ENCODE measurements around the gene SNCG. TPM values are rescaled to one million over a fixed set of nuclear protein-coding genes. Genes with fewer than 3 reads are reported as not detected.

Gene SNCG
- total and polyA plus RNA-seq, 8 donors = 3.8 to 59.6 (median 7.6) TPM; not detected in 1

DNA sequence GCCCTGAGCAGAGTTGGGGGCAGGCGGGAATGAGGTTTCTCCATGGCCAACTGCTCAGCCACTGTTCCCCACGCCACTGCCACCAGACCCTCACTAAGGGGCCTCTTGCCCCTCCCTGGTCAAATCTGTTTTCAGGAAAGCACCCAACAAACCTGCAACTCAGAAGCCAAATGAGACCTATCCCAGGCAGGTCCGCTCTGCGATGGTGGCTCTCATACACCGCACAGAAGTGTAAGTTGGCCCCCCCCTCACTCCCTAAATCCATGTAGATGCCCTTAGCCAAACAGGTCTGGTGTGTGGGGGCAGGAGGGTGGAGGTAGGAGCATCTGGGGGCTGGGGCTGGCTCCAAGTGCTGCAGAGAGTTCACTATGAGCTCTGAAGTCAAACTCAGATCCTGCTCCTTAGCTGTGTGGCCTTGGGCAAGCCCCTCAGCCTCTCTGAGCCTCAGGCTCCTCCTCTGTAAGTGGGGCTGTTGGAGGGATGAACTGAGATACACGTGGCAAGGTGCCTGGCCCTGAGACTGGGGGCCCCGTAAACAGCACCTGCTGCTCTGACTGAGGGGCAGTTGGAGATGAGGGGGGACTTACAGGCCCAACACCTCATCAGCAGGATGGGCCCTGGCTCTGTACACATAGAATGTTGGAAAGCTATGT lies 2.1 kb upstream of the SNCG start:
- intact Hi-C loops (cut with DNase I; ENCODE audit: low total_unique reads) = no loop called here
- WGBS, 5 donors = 66 to 76% (median 72%) methylated on average over 6 to 7 of the region's 7 CpGs
- Histone ChIP-seq H3K27me3 (no peaks in the 10 kb centered on the region), H3K4me1 (peaks cover 22 to 62% (median 45%) of the 10 kb centered on the region in 4 donors), H3K27ac (peak overlapping the region; percentile 52 to 82 (median 74)), H3K36me3 (no peaks in the 10 kb centered on the region), H3K9me3 (peaks cover 0 to 13% (median 4%) of the 10 kb centered on the region in 4 donors), H3K4me3 (peak overlapping the region; percentile 23 to 39 (median 31))
- no peak for DNase-seq
- TF ChIP-seq, protein P1, sequence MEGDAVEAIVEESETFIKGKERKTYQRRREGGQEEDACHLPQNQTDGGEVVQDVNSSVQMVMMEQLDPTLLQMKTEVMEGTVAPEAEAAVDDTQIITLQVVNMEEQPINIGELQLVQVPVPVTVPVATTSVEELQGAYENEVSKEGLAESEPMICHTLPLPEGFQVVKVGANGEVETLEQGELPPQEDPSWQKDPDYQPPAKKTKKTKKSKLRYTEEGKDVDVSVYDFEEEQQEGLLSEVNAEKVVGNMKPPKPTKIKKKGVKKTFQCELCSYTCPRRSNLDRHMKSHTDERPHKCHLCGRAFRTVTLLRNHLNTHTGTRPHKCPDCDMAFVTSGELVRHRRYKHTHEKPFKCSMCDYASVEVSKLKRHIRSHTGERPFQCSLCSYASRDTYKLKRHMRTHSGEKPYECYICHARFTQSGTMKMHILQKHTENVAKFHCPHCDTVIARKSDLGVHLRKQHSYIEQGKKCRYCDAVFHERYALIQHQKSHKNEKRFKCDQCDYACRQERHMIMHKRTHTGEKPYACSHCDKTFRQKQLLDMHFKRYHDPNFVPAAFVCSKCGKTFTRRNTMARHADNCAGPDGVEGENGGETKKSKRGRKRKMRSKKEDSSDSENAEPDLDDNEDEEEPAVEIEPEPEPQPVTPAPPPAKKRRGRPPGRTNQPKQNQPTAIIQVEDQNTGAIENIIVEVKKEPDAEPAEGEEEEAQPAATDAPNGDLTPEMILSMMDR (IDR thresholded peaks at IDR 0.05) = no peak
- no peak for TF ChIP-seq POLR2AphosphoS5 (IDR thresholded peaks at IDR 0.05)
- TF ChIP-seq POLR2A (IDR thresholded peaks at IDR 0.05) = no peak
- no peak for TF ChIP-seq EP300 (IDR thresholded peaks at IDR 0.05)

DNA sequence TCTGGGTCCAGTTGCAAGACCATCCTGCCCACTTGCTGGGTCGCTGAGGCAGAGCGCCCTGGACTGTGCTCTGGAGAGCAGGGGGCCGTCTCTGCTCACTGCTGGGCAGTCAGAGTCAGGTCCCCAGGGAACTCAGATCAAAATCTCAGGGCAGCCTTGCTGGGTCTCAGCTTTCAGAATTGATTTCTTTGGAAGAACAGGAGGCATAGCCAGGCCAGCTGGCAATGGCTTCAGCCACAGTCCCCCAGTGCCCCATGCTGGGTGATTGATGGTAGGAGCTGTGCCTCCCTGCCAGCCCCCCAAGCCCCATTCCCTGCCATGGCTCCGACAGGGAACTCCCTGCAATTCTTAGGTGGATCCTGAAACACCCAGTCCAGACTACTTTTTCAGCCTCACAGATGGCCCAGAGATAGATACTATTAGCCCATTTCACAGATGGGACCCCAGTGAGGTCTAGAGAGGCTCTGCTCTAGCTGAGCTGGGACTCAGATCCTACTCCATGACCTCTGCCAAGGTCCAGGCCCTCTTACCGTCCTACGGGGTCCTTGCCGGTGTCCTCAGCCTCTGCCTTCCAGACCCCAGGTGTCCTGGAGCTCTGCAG lies 1.5 kb upstream of the SNCG start:
- no peaks in the 10 kb centered on the region for H3K36me3 ChIP-seq
- peaks cover 0 to 9% (median 3%) of the 10 kb centered on the region in 4 donors for H3K9me3 ChIP-seq
- intact Hi-C loops (cut with DNase I; ENCODE audit: low total_unique reads) = no loop called here
- 61 to 88% (median 80%) methylated on average over 6 to 7 of the region's 7 CpGs for WGBS, 5 donors
- no peak for TF ChIP-seq POLR2A (IDR thresholded peaks at IDR 0.05)
- TF ChIP-seq POLR2AphosphoS5 (IDR thresholded peaks at IDR 0.05) = no peak
- TF ChIP-seq EP300 (IDR thresholded peaks at IDR 0.05) = no peak
- TF ChIP-seq, protein P1 (IDR thresholded peaks at IDR 0.05) = no peak
- no peaks in the 10 kb centered on the region for H3K27me3 ChIP-seq
- DNase-seq = no peak
- peaks cover 22 to 62% (median 45%) of the 10 kb centered on the region in 4 donors for H3K4me1 ChIP-seq
- peak overlapping the region; percentile 23 to 39 (median 31) for H3K4me3 ChIP-seq
- peak overlapping the region; percentile 52 to 82 (median 74) for H3K27ac ChIP-seq

DNA sequence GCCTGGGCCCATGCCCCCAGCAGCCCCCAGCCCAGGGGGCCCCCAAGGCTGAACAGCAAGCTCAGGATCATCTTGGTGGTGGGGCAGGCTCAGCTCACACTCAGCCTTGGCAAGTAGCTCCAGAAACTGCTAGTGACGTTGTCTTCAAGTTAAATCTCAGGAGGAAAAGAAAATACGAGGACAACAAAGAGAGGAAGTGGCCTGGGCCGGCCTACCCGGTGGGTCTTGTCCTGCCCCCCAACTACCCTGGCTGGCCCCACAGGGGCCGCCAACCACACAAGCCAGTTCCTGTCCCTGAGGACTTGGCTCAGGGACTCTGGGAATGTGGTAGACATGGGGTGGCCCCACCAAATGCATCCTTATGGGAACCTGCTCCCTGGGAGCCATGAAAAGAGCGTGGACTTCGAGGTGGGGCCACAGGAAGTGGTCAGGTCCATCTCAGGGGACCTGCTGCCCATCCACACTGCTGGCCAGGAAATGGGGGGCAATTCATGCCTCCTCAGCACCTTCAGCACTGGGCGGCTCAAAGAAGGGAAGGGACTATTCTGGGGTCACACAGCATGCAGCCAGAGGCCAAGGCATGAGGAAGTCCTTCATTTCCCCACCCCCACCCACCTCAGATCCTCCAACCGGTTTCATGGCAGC lies 806 bp upstream of the SNCG start, which contains the start of gene MMRN2:
MMRN2 (minus strand) TSS at position 145 of the 645 bp plus-strand sequence; CDS start at position 71, 74 bp downstream.
- peak within 1 kb of the TSS; percentile 52 to 82 (median 74) for H3K27ac ChIP-seq
- intact Hi-C loops (cut with DNase I; ENCODE audit: low total_unique reads) = no loop called here
- TF ChIP-seq POLR2AphosphoS5 (IDR thresholded peaks at IDR 0.05) (peak in 1 of 3 donors; percentile 7), EP300 (IDR thresholded peaks at IDR 0.05) (no peak)
- 59 to 84% (median 71%) methylated on average over 8 to 9 of the region's 9 CpGs for WGBS, 5 donors
- peak in 1 of 2 donors; percentile 37 for DNase-seq
- peaks cover 0 to 3% (median 0%) of the 10 kb centered on the region in 4 donors for H3K9me3 ChIP-seq
- H3K36me3 ChIP-seq = no peaks in the 10 kb centered on the region
- H3K4me1 ChIP-seq = peaks cover 22 to 62% (median 45%) of the 10 kb centered on the region in 4 donors
- peak within 1 kb of the TSS; percentile 23 to 39 (median 31) for H3K4me3 ChIP-seq
- H3K27me3 ChIP-seq = no peaks in the 10 kb centered on the region

DNA sequence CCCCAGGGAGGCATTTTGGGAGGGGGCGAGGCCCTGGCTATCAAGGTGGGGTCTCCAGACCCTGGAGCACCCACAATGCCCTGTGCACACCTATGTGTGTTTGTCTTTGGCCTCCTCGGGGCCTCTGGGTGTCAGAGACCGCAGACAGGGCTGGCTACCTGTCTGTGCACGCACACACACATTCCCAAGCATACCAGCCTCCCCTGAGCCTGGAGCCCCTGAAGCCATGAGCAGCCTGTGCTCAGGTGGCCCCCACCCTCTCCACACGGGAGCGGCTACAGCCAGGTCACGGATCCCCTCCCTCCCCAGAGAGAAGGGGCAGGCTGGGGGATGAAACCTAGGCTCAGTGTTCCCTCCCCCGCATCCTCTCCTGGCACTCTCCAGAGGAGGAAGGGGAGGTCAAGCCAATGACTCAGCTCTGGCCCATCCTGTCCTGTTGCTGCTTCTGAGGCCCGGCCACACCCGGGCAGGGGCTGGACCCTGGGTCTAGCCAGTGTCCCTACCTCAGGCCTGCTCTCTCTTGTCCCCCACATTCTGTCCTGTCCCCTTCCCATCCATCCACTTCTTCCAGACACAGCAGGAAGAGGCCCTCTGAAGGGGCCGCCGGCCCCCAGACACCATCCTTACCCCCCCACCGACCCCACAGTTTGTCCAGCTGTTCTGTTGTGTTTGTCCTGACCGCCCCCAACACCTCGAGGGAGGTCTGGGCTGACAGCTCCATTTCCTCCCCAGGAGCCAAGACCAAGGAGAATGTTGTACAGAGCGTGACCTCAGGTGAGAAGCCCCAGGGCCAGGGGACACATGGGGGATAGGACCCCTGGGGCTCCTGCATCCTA lies 720 bp downstream of the SNCG start:
- Histone ChIP-seq H3K4me3 (peak overlapping the region; percentile 14 to 26 (median 24)), H3K36me3 (no peaks in the 10 kb centered on the region), H3K4me1 (peaks cover 16 to 52% (median 41%) of the 10 kb centered on the region in 4 donors), H3K27ac (peak overlapping the region; percentile 38 to 82 (median 74)), H3K9me3 (no peaks in the 10 kb centered on the region), H3K27me3 (no peaks in the 10 kb centered on the region)
- intact Hi-C loops (cut with DNase I; ENCODE audit: low total_unique reads) = no loop called here
- peak in 1 of 2 donors; percentile 75 for DNase-seq
- no peak for TF ChIP-seq EP300 (IDR thresholded peaks at IDR 0.05)
- TF ChIP-seq POLR2AphosphoS5 (IDR thresholded peaks at IDR 0.05) = peak in 1 of 3 donors; percentile 26
- 40 to 54% (median 51%) methylated on average over 10 to 16 of the region's 16 CpGs for WGBS, 5 donors

DNA sequence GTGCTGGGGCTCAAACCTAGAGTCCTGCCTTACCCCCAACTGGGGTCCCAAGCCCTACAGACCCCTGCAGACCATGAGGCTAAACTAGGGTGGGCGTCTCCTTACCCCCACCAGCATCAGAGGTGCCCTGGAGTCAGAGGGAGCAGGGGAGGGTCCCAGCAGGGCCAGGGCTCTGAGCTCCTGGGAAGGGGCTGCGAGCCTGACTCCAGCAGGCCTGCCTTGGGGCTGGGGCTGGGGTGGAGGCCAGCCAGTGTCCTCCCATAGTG lies 1.3 kb downstream of the SNCG start:
- H3K9me3 ChIP-seq = no peaks in the 10 kb centered on the region
- peak overlapping the region; percentile 38 to 82 (median 74) for H3K27ac ChIP-seq
- no peak for DNase-seq
- 82 to 100% (median 85%) methylated on average over 1 to 2 of the region's 2 CpGs for WGBS, 5 donors
- intact Hi-C loops (cut with DNase I; ENCODE audit: low total_unique reads) = no loop called here
- H3K4me3 ChIP-seq = peak overlapping the region in 2 of 4 donors; percentile 3 to 7
- no peaks in the 10 kb centered on the region for H3K36me3 ChIP-seq
- TF ChIP-seq EP300 (IDR thresholded peaks at IDR 0.05) (no peak), POLR2AphosphoS5 (IDR thresholded peaks at IDR 0.05) (no peak), POLR2A (IDR thresholded peaks at IDR 0.05) (no peak)
- TF ChIP-seq, protein P1 (IDR thresholded peaks at IDR 0.05) = no peak
- no peaks in the 10 kb centered on the region for H3K27me3 ChIP-seq
- peaks cover 11 to 47% (median 38%) of the 10 kb centered on the region in 4 donors for H3K4me1 ChIP-seq
